GM18858 (cell line): ENCODE measurements around the gene OPA3.
A peak's percentile ranks its signal among the peaks of the same experiment; 100 is the strongest.

Experiments
- ATAC-seq: cut with Tn5 transposase; IDR thresholded peaks from one replicate; pipeline ENCODE4 v1.9.1; 2021; ENCODE audit not compliant: unreplicated experiment

The OPA3 gene

GRCh38 chr19:45505996-45506245 lies 78.7 kb downstream of the OPA3 start:
- ATAC-seq, result no peak

- no peak for ATAC-seq
Measured at GRCh38 chr19:45505151-45505995, 79.2 kb downstream of the OPA3 start.

DNA sequence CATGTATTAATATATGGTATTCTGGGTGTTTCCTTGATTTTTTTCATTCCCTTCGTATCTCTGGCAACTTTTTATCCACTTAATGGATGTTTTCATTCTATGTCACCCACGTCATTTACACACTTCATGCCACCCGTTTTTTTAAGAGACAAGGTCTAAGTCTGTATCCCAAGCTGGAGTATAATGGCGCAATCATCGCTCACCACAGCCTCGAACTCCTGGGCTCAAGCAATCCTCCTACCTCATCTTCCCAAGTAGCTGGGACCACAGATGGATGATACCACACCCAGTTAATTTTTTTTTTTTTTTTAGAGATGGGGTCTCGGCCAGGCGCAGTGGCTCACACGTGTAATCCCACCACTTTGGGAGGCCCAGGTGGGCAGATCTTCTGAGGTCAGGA lies 80.7 kb downstream of the OPA3 start:
- no peak for ATAC-seq

GRCh38 chr19:45502111-45502510 lies 82.5 kb downstream of the OPA3 start:
- ATAC-seq, result no peak

DNA sequence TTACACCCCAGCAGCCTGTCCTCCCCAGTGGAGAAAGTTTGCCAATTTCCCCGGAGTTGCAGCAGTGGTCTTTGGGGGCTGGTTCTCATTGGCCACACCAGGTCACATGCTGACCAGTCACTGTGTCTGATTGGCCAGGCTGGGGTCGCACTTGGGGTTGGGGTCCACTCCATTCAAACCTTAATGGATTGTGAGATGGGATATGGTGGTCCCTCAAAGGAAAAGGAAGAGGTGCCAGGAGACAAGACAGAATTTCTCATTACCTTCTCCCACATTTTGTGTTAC lies 82.9 kb downstream of the OPA3 start:
- ATAC-seq, result no peak

DNA sequence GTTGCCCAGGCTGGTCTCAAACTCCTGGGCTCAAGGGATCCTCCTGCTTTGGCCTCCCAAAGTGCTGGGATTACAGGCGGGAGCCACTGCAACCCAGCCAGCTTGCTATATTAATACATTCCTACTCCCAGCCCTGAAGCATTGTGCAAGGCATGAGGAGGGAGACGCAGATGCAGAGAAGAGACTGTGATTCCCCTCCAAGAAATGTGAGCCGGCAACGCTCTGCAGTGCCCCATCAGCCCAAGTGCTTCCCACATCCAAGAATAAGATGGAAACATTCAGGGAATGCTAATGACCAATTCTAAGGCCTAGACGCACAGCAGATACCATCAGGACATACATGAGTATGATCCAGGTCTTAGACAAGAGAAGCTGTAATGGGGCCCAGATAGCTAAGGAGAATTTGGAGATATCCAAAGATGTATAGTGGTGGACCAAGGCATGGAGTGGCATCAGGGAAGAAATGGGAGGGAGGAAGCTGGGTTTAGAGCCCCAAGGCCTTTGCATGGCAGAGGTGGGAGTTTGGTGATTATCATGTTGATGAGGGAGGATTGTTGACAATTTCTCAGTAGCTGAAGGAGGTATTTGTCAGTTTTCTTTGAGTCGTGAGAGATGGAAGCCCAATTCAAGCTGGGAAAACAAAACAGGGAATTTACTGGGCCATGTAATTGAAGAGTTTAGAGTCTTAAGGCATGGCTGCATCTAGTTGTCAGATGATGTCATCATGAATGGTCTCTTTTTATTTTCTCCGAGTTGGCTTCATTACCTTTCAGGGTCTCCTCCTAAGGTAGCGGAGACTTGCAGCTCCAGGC lies 83.5 kb downstream of the OPA3 start:
- ATAC-seq, result no peak

GRCh38 chr19:45499196-45500180 lies 85.1 kb downstream of the OPA3 start:
- no peak for ATAC-seq

DNA sequence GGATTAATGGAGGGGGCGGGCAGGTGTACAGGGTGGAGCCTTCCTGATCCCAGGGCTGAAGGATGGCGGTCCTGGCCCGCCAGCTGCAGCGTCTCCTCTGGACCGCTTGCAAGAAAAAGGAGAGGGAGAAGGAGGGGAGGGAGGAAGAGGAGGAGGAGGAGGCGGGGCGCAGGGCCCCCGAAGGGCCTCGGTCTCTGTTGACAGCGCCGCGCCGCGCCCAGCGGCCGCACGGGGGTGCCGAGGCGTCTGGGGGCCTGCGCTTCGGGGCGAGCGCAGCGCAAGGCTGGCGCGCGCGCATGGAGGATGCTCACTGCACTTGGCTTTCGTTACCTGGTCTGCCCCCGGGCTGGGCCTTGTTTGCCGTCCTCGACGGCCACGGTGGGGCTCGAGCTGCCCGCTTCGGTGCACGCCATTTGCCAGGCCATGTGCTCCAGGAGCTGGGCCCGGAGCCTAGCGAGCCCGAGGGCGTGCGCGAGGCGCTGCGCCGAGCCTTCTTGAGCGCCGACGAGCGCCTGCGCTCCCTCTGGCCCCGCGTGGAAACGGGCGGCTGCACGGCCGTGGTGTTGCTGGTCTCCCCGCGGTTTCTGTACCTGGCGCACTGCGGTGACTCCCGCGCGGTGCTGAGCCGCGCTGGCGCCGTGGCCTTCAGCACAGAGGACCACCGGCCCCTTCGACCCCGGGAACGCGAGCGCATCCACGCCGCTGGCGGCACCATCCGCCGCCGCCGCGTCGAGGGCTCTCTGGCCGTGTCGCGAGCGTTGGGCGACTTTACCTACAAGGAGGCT lies 86.0 kb downstream of the OPA3 start, which contains the start of gene PPM1N:
TSS of gene PPM1N (plus strand) at position 33 of the 785 bp plus-strand sequence. CDS start at position 63, 30 bp downstream.
- ATAC-seq, result no peak

GRCh38 chr19:45497791-45498190 lies 86.8 kb downstream of the OPA3 start:
- ATAC-seq, result no peak

DNA sequence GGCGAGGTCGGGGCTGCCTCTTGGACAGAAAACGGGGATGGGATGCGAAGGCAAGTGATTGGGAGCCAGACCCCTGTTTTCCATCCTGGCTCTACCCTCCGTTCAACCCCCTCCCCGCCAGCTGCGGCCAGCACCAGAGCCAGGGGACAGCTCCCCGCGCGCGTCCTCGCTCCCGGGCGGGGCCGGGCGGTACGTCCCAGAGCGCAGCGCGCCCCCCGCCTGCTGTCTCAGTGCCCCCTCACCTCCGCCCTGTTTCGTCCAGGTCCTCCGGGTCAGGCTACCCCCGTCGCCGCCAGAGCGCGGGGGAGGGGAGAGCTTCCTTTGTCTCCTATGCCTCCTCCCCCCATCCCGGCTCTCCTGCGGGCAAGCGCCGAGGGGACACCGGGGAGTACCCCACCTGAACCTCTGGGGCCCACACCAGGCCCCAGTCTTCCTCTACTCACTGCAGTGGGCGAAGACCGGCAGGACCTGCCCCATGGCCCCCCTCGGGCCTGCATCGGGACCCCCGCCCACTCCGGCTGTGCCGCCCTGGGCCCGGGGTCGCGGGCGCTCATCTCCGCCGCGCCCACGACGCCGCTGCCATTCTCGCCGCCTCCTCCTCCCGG lies 88.2 kb downstream of the OPA3 start:
- ATAC-seq, result no peak

DNA sequence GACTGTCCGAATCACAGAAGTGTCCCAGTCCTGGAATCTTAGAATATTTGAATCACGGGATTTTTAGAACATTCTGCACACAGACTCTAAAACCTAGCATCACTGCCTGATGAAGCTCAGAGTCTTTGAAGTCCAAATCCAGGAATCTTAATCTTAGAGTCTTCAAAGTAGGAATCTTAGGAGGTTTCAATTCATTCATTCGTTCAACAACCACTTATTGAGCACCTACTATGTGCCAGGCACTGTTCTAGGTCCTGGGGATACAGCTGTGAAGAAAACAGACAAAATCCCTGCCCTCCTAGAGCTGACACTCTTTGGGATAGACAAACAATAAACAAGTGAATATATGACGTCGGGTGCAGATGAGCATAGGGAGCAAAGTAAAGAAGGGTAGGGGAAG lies 89.4 kb downstream of the OPA3 start:
- ATAC-seq, result no peak

GRCh38 chr19:45494261-45494916 lies 90.2 kb downstream of the OPA3 start:
- ATAC-seq, result no peak

GRCh38 chr19:45492627-45493470 lies 91.8 kb downstream of the OPA3 start:
- no peak for ATAC-seq

GRCh38 chr19:45492137-45492626 lies 92.4 kb downstream of the OPA3 start:
- ATAC-seq, result no peak

DNA sequence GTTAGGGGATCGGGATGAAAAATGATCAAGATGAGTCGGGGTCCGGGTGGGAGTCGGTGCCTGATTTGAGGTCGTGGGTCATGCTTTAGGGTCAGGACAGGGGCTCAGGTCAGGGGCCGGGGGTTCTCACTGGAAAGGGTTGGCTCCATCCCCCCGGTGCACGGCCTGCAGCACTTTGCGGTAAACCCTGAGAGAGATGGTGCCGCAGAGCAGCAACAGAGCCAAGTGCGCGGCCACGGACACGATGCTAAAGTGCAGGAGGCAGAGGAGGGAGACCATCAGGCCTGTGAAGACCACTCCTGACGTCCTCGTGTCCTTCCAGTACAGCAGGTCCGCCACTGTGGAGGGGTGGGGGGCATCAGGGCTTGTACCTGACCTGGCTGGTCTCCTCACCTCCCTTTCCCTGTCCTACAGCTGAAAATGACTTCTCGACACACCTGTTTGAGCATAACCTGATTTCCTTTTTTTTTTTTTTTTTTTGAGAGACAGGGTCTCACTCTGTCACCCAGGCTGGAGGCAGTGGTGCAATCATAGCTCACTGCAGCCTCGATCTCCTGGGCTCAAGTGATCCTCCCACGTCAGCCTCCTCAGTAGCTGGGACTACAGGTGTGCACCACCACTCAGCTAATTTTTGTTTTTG lies 95.3 kb downstream of the OPA3 start:
- ATAC-seq, result no peak

DNA sequence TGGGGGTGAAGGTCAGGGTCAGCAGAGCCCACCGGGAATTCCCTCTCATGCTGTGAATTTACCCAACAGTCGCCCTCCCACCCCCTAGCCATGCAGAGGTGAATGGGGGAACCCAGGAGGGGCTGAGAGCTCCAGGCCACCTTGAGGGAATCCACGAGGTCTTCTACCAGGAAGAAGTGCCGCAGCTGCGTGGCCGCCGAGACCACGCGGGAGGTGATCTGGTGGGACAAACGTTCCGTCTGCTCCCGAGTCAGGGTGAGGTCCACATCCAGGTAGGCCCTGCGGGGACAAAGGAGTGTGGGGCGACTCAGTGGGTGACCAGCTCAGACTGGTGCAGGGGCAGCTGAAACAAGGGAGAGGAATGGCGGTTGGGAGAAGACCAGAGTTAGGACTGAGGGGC lies 95.9 kb downstream of the OPA3 start:
- no peak for ATAC-seq

- peak; percentile 73 for ATAC-seq
Measured at GRCh38 chr19:45485305-45486077, 99.1 kb downstream of the OPA3 start.
